ENCODE results near the gene HMCN2. TPM values are rescaled to one million over a fixed set of nuclear protein-coding genes. Genes with fewer than 3 reads are reported as not detected.

The HMCN2 gene
- total and polyA plus RNA-seq, 5 donors = 2.3 to 6.1 (median 4.2) TPM

DNA sequence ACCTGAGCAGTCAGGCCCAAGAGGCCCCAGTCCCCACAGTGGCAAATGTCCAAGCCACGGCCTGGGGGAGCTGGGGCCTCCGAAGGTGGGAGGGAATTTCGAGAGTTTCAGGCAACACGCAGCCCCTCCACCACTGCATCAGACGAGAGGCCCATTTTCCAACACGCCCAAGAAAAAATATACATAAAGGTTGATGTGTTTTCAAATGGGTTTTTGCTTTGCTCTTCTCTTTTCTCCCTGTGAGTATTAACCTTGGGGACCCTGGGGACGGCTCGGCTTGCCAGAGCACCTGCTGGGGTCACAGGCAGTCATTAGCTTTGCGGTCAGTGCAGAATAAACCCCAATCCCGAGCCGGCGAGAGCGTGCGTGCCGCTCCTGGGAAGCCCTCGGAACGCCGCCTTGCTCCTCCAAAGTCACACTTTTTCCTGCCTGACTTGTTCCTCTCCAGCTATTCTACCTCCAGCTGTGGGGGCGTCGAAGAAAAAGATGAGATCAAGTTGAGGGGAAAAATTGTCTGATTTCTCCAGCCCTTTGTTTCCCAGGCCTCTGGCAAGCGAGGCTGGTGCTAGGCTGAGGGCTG is 210.7 kb downstream of the HMCN2 start:
- WGBS = 87% methylated on average over 21 of the region's 21 CpGs
- DNase-seq (peak in 1 of 3 donors; percentile 35), ATAC-seq (no peak)
- H3K27me3 ChIP-seq (ENCODE audit: control insufficient read depth, insufficient read depth) = no peaks in the 10 kb centered on the region
- no peaks in the 10 kb centered on the region for H3K4me1 ChIP-seq (ENCODE audit: control insufficient read depth, insufficient read depth, low read length)
- no peaks in the 10 kb centered on the region for H3K9me3 ChIP-seq (ENCODE audit: control insufficient read depth, low read length)
- H3K4me3 ChIP-seq (ENCODE audit: low read length) = no peak overlapping the region
- intact Hi-C loops (cut with DNase I) = no loop called here
- no peak overlapping the region for H3K27ac ChIP-seq (ENCODE audit: low read length)

- intact Hi-C loops (cut with DNase I) = no loop called here
- no peak for ATAC-seq
- no peaks in the 10 kb centered on the region for H3K4me1 ChIP-seq (ENCODE audit: control insufficient read depth, insufficient read depth, low read length)
- H3K9me3 ChIP-seq (ENCODE audit: control insufficient read depth, low read length) = no peaks in the 10 kb centered on the region
- H3K27ac ChIP-seq (ENCODE audit: low read length) = no peak overlapping the region
- DNase-seq = peak in 1 of 3 donors; percentile 18
- 93% methylated on average over 12 of the region's 12 CpGs for WGBS
- H3K27me3 ChIP-seq (ENCODE audit: control insufficient read depth, insufficient read depth) = no peaks in the 10 kb centered on the region
- no peak overlapping the region for H3K4me3 ChIP-seq (ENCODE audit: low read length)
Measured at GRCh38 chr9:130477564-130477963, 212.0 kb downstream of the HMCN2 start.

DNA sequence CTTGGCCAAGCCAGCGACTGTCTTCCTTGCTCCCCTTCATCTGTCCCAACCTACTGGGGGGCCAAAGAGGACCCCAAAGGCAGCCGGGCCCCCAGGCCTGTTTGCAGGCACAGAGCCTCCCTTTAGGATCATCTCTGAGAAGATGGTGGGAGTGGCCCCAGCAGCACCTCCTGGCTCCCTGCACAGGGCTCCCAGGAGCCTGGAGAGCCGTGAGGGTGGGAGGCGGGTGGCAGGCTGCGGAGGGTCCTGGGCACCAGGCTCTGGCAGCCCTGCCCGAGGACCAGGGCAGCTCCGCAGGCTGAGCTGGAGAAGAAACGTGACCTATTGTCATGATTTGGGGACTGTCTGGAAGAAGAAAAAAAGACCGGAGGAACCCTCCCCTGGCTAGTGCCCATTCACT is 212.6 kb downstream of the HMCN2 start:
- intact Hi-C loops (cut with DNase I) = no loop called here
- WGBS = 92% methylated on average over 9 of the region's 9 CpGs
- H3K4me3 ChIP-seq (ENCODE audit: low read length) = no peak overlapping the region

GRCh38 chr9:130478736-130479575 is 213.4 kb downstream of the HMCN2 start:
- H3K4me1 ChIP-seq (ENCODE audit: control insufficient read depth, insufficient read depth, low read length) = no peaks in the 10 kb centered on the region
- 88% methylated on average over 35 of the region's 35 CpGs for WGBS
- DNase-seq = peak in 1 of 3 donors; percentile 35

More for the DNA sequence above, 212.6 kb downstream of the HMCN2 start:
- Histone ChIP-seq H3K4me1 (ENCODE audit: control insufficient read depth, insufficient read depth, low read length) (no peaks in the 10 kb centered on the region), H3K9me3 (ENCODE audit: control insufficient read depth, low read length) (no peaks in the 10 kb centered on the region), H3K27me3 (ENCODE audit: control insufficient read depth, insufficient read depth) (no peaks in the 10 kb centered on the region), H3K27ac (ENCODE audit: low read length) (no peak overlapping the region)
- ATAC-seq (no peak), DNase-seq (peak in 1 of 3 donors; percentile 17)

DNA sequence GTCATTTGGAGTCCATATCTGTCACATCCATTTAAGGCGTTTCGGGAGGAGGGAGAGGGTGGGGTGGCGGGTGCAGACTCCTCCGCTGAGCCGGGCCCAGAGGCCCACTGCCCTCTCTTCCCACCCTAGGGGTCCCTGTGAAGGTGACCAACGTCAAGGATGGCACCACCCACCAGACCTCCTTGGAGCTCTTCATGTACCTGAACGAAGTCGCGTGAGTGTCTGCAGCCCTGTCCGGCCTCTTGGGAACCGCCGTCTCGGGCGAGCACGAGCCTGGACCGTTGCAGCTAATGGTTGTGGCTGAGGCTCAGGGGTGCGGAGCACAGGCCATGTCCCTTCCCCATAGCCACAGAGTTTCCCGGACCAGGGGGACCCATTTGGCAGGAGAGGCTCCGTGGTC is 214.0 kb downstream of the HMCN2 start:
- 88% methylated on average over 19 of the region's 19 CpGs for WGBS
- H3K9me3 ChIP-seq (ENCODE audit: control insufficient read depth, low read length) = no peaks in the 10 kb centered on the region
- H3K27ac ChIP-seq (ENCODE audit: low read length) = no peak overlapping the region
- peak in 1 of 3 donors; percentile 27 for DNase-seq
- H3K27me3 ChIP-seq (ENCODE audit: control insufficient read depth, insufficient read depth) = no peaks in the 10 kb centered on the region
- no peak for ATAC-seq
- intact Hi-C loops (cut with DNase I) = no loop called here
- no peaks in the 10 kb centered on the region for H3K4me1 ChIP-seq (ENCODE audit: control insufficient read depth, insufficient read depth, low read length)
- no peak overlapping the region for H3K4me3 ChIP-seq (ENCODE audit: low read length)

More at GRCh38 chr9:130478736-130479575, 213.4 kb downstream of the HMCN2 start:
- Histone ChIP-seq H3K27me3 (ENCODE audit: control insufficient read depth, insufficient read depth) (no peaks in the 10 kb centered on the region), H3K9me3 (ENCODE audit: control insufficient read depth, low read length) (no peaks in the 10 kb centered on the region), H3K27ac (ENCODE audit: low read length) (no peak overlapping the region), H3K4me3 (ENCODE audit: low read length) (no peak overlapping the region)
- intact Hi-C loops (cut with DNase I) = no loop called here
- no peak for ATAC-seq

GRCh38 chr9:130480673-130481072 is 215.1 kb downstream of the HMCN2 start:
- 79% methylated on average over 16 of the region's 16 CpGs for WGBS
- ATAC-seq (no peak), DNase-seq (no peak)
- no peaks in the 10 kb centered on the region for H3K9me3 ChIP-seq (ENCODE audit: control insufficient read depth, low read length)
- intact Hi-C loops (cut with DNase I) = no loop called here
- H3K27ac ChIP-seq (ENCODE audit: low read length) = no peak overlapping the region
- no peak overlapping the region for H3K4me3 ChIP-seq (ENCODE audit: low read length)
- H3K4me1 ChIP-seq (ENCODE audit: control insufficient read depth, insufficient read depth, low read length) = no peaks in the 10 kb centered on the region
- H3K27me3 ChIP-seq (ENCODE audit: control insufficient read depth, insufficient read depth) = no peaks in the 10 kb centered on the region

- no peak for DNase-seq
- H3K4me3 ChIP-seq (ENCODE audit: low read length) = no peak overlapping the region
- H3K4me1 ChIP-seq (ENCODE audit: control insufficient read depth, insufficient read depth, low read length) = no peaks in the 10 kb centered on the region
- H3K27ac ChIP-seq (ENCODE audit: low read length) = no peak overlapping the region
- WGBS = 65% methylated on average over 5 of the region's 5 CpGs
- intact Hi-C loops (cut with DNase I) = no loop called here
- H3K27me3 ChIP-seq (ENCODE audit: control insufficient read depth, insufficient read depth) = no peaks in the 10 kb centered on the region
- H3K9me3 ChIP-seq (ENCODE audit: control insufficient read depth, low read length) = no peaks in the 10 kb centered on the region
- ATAC-seq = no peak
Measured at GRCh38 chr9:130482463-130482862, 216.9 kb downstream of the HMCN2 start.

DNA sequence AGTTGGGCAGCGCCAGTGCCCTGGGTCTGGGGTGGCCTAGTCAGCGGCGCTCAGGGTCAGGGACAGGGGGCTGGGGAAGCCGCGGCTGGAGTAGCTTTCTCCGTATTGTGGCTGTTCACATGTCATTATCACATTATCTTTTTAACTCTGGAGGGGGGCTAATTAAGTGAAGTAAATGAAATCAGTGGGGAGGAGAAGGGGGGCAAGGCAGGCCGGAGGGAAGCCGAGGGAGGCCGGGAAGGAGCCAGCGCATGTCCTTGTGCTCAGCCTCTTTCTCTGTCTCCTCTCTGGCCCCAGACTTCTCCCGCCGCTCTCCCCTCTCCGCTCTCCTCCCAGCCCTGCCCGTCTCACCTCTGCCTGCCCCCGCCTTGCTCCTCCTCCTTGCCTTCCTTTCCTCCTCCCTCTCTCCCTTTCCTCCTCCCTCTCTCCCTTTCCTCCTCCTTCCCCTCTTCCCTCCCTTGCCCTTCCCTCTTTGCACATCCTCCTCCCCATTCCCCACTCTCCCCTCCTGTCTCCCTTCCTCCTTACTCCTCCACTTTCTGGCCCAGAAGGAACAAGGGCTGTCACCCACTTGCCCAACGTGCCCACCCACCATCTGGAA is 217.9 kb downstream of the HMCN2 start:
- Histone ChIP-seq H3K4me3 (ENCODE audit: low read length) (no peak overlapping the region), H3K27me3 (ENCODE audit: control insufficient read depth, insufficient read depth) (no peaks in the 10 kb centered on the region), H3K4me1 (ENCODE audit: control insufficient read depth, insufficient read depth, low read length) (no peaks in the 10 kb centered on the region), H3K27ac (ENCODE audit: low read length) (no peak overlapping the region), H3K9me3 (ENCODE audit: control insufficient read depth, low read length) (no peaks in the 10 kb centered on the region)
- 59% methylated on average over 16 of the region's 16 CpGs for WGBS
- ATAC-seq = no peak
- intact Hi-C loops (cut with DNase I) = no loop called here
- DNase-seq = no peak

Other genes with a start within 250 kb of the HMCN2 start
- 10 to 100 TPM; 26.2 to 27.5 (median 26.6) TPM for gene FNBP1, start 222.6 kb upstream of the HMCN2 start, total RNA-seq
- gene FNBP1, start 222.6 kb upstream of the HMCN2 start, polyA plus RNA-seq = 10.8 TPM
- gene GPR107, start 211.9 kb upstream of the HMCN2 start, total RNA-seq = 10 to 100 TPM; 23.2 to 29.5 (median 24.0) TPM
- 13.1 TPM for gene GPR107, start 211.9 kb upstream of the HMCN2 start, polyA plus RNA-seq
- 10 to 100 TPM; 16.6 to 46.9 (median 19.0) TPM for gene NCS1, start 93.4 kb upstream of the HMCN2 start, total RNA-seq
- gene NCS1, start 93.4 kb upstream of the HMCN2 start, polyA plus RNA-seq = 9.3 TPM
- gene ASS1, start 179.2 kb downstream of the HMCN2 start, total RNA-seq = 10 to 100 TPM; 37.6 to 88.3 (median 52.9) TPM
- gene ASS1, start 179.2 kb downstream of the HMCN2 start, polyA plus RNA-seq = 77.8 TPM